ENCODE data around the gene ERC1.

Gene ERC1

DNA sequence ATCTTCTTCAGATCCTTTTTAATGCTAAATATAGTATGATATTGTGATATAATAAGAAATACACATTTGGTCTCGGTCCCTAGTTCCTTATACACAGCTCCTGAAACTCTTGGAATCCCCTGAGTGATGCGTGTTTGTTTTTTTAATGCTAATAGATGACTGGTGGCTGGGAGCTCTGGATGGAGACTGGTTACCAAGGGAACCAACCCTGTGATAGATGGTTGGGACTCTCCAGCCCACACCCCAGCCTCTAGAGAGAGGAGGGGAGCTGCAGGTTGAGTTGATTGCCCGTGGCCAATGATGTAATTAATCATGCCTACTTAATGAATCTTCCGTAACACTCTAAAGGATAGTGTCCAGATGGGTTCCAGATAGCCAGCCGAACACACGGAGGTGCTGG is 462.8 kb downstream of the ERC1 start:
- DNase-seq (ENCODE audit: low spot score), result no peak
- H3K27ac ChIP-seq, result no peak overlapping the region
- ChIA-PET POLR2A (ENCODE audit: low non-redundant PET) (no interaction called here), CTCF (no interaction called here)
- TF ChIP-seq, protein P1, sequence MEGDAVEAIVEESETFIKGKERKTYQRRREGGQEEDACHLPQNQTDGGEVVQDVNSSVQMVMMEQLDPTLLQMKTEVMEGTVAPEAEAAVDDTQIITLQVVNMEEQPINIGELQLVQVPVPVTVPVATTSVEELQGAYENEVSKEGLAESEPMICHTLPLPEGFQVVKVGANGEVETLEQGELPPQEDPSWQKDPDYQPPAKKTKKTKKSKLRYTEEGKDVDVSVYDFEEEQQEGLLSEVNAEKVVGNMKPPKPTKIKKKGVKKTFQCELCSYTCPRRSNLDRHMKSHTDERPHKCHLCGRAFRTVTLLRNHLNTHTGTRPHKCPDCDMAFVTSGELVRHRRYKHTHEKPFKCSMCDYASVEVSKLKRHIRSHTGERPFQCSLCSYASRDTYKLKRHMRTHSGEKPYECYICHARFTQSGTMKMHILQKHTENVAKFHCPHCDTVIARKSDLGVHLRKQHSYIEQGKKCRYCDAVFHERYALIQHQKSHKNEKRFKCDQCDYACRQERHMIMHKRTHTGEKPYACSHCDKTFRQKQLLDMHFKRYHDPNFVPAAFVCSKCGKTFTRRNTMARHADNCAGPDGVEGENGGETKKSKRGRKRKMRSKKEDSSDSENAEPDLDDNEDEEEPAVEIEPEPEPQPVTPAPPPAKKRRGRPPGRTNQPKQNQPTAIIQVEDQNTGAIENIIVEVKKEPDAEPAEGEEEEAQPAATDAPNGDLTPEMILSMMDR (conservative IDR thresholded peaks at IDR 0.05; ENCODE audit: low read depth), result no peak

DNA sequence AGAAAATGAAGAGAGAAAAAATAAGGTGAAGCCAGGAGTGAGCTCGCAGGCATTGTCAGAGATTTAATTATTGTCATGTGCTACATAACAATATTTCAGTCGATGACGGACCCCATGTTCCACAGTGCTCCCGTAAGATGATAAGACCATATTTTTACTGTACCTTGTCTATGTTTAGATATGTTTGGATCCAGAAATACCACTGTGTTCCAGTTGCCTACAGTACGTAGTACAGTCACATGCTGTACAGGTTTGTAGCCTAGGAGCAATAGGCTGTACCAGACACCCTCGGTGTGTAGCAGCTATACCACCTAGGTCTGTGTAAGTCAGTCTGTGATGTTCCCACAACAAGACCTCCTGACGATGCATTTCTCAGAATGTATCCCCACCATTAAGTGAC is 465.9 kb downstream of the ERC1 start:
- DNase-seq (ENCODE audit: low spot score), result no peak
- H3K27ac ChIP-seq, result no peak overlapping the region
- CTCF ChIA-PET, result interaction anchor here (0.6 kb wide), 1 partner anchor 12 kb away, joined by 3 read pairs; no protein-coding TSS in a partner anchor
- TF ChIP-seq, protein P1 (conservative IDR thresholded peaks at IDR 0.05; ENCODE audit: low read depth), result no peak
- POLR2A ChIA-PET (ENCODE audit: low non-redundant PET), result no interaction called here

DNA sequence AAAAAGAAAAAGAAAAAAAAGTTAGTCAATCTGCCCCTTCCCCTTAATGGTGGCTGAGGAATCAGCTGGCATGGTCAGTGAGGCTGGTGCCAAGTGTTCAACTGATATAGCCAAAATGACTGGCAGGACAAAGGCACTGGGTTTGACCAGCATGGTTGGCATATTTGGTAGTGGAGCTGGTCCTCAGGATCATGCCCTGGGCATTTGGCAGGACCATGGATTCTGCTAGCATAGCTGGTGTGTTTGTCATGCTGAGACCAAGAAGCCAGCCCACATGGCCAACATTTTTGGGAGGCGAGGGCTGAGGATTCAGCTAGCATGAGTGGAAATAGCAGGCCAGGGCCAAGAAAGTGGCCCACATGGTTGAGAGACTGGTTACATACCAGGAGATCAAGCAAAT is 466.9 kb downstream of the ERC1 start:
- DNase-seq (ENCODE audit: low spot score), result no peak
- ChIA-PET CTCF (no interaction called here), POLR2A (ENCODE audit: low non-redundant PET) (no interaction called here)
- TF ChIP-seq, protein P1 (conservative IDR thresholded peaks at IDR 0.05; ENCODE audit: low read depth), result no peak
- no peak overlapping the region for H3K27ac ChIP-seq

DNA sequence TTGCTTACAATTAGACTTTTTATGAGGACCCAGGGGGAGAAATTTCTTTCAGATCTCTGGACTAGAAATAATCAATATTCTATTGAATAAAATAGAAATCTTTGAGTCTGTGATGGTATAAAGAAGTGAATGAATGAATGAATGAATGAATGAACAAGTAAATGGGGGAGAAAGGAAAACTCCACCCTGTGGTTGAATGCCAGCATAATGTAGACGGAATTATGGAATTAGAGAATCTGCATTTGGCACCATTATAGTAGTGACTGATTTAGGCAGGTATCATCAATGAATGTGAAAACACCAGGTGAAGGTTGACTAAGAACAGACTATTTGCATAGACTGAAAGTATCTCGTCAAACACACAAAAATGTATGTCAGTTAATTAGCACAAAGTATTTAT is 468.3 kb downstream of the ERC1 start:
- ChIA-PET POLR2A (ENCODE audit: low non-redundant PET) (no interaction called here), CTCF (no interaction called here)
- DNase-seq (ENCODE audit: low spot score), result no peak
- TF ChIP-seq, protein P1 (conservative IDR thresholded peaks at IDR 0.05; ENCODE audit: low read depth), result no peak
- no peak overlapping the region for H3K27ac ChIP-seq

DNA sequence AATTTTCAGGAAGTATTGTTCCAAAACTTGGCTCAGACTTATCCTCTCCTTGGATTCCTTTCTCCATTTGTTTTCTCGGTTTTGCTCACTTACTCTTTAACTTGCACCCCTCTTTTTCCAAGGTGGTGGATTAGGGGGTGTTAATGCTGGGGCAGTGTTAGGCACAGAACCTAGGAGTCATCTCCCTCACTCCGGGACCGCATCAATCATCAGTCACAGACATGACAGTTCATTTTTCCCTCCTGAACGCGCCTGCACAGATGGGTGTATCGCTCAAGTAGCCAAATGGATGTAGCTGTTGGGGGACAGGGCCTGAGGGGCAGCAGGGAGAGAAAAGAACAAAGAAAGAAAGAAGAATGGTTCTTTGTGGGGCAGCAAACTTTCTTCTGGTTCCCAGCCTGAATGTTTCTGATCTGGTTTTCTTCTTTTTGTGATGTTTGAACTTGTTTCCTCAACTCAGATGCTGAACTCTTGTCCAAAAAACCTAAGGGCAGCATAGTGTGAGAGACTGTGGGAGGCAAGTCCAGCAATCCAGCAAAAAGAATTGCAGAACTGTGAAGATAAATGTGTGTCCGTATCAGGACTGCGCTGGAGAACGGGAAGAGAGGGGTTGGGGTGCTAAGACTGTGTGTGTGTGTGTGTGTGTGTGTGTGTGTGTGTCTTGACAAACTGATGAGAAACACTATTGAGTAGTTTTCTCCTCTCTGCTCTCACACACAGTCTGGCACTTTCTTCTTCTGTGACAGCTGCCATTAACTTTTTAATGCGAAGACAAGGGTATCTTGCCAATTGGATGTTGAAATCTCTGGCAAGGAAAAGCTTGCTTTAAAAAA is 472.3 kb downstream of the ERC1 start:
- TF ChIP-seq, protein P1 (conservative IDR thresholded peaks at IDR 0.05; ENCODE audit: low read depth), result no peak
- H3K27ac ChIP-seq, result no peak overlapping the region
- DNase-seq (ENCODE audit: low spot score), result no peak
- POLR2A ChIA-PET (ENCODE audit: low non-redundant PET), result interaction anchor here (0.5 kb wide), 1 partner anchor 13 kb away, joined by 3 read pairs; no protein-coding TSS in a partner anchor
- CTCF ChIA-PET, result no interaction called here

DNA sequence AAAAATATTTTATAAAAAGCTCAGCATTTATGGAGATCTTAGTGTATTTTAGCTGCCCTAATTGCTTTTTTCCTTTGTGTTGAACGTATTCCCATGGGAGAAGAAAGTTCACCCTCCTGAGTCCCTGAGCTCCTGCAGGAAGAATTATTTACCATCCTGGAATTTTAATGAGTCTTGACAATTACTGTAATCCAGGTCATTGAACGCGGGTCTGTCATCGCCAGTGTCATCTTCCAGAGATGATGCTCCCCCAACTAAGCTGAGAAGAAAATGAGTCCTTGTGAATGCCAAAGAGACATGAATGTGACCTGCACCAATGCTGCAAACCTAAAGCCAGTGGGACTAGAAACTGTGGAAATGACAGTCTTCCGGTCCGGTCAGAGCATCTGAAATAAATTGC is 473.9 kb downstream of the ERC1 start:
- POLR2A ChIA-PET (ENCODE audit: low non-redundant PET), result no interaction called here
- TF ChIP-seq, protein P1 (conservative IDR thresholded peaks at IDR 0.05; ENCODE audit: low read depth), result no peak
- H3K27ac ChIP-seq, result no peak overlapping the region
- DNase-seq (ENCODE audit: low spot score), result no peak
- CTCF ChIA-PET, result no interaction called here

Measured in RWPE1 (cell line).